Measurements from ENCODE around the gene EPB41L4A.
"Not testable (repeated sequence)": the region's sequence is repeated elsewhere in the genome, so short reads cannot be mapped to it uniquely, and the experiment has no call there.

Gene EPB41L4A

DNA sequence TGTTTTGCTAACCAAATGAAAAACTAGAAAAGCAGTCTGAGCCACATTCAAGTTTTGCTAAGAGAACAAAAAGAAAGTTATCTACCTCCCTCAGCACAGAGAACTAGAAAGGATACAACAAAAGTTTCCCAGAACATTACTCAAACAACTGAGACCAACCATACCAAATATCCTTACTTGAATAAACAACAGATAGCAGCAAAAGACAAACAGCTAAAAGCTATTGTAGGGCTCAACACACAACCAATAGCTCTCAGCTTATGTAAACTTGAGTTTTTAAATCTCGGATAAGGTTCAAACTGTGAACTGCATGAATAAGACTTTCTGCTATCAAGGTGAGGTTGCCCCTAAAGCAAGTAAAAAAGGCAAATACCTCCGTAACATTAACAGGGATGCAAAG is 3.5 kb downstream of the EPB41L4A start:
- Mint-ChIP-seq H3K27me3 (peaks cover 72% of the 10 kb centered on the region), H3K36me3 (ENCODE audit: low read depth) (no peaks in the 10 kb centered on the region), H3K27ac (no peak overlapping the region)

DNA sequence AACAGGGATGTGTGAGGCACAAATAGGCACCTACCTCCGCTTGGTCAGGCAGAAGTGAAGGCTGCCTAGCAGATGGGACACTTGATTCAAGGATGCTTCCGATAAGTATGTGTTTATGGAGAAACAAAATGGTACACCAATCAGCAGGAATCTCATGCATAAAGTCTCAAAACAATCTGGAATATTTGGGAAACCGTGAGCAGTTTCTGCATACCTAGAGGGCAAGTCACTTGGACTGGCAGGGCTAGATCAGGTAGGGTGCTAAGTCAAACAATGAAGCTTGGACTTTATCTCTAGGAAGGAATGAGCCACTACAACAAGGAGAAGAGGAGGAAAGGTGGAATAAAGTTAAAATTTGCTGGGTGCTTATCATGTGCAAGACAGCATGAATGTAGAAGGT is 5.5 kb downstream of the EPB41L4A start:
- H3K27ac Mint-ChIP-seq = no peak overlapping the region
- DNase-seq = no peak
- H3K9me3 Mint-ChIP-seq = no peaks in the 10 kb centered on the region
- H3K4me1 Mint-ChIP-seq (ENCODE audit: low read depth) = peaks cover 10% of the 10 kb centered on the region
- peaks cover 69% of the 10 kb centered on the region for H3K27me3 Mint-ChIP-seq
- H3K4me3 Mint-ChIP-seq = no peak overlapping the region
- H3K36me3 Mint-ChIP-seq (ENCODE audit: low read depth) = no peaks in the 10 kb centered on the region

More for the DNA sequence above, 3.5 kb downstream of the EPB41L4A start:
- Mint-ChIP-seq H3K4me1 (ENCODE audit: low read depth) (peaks cover 16% of the 10 kb centered on the region), H3K4me3 (no peak overlapping the region), H3K9me3 (no peaks in the 10 kb centered on the region)
- no peak for DNase-seq

GRCh38 chr5:112412346-112412745 is 6.7 kb downstream of the EPB41L4A start:
- Mint-ChIP-seq H3K27me3 (peaks cover 60% of the 10 kb centered on the region), H3K4me1 (ENCODE audit: low read depth) (no peaks in the 10 kb centered on the region), H3K36me3 (ENCODE audit: low read depth) (no peaks in the 10 kb centered on the region), H3K9me3 (no peaks in the 10 kb centered on the region), H3K4me3 (no peak overlapping the region), H3K27ac (no peak overlapping the region)
- no peak for DNase-seq

- Mint-ChIP-seq H3K9me3 (no peaks in the 10 kb centered on the region), H3K27me3 (peaks cover 57% of the 10 kb centered on the region), H3K36me3 (ENCODE audit: low read depth) (no peaks in the 10 kb centered on the region), H3K4me3 (no peak overlapping the region), H3K4me1 (ENCODE audit: low read depth) (no peaks in the 10 kb centered on the region), H3K27ac (no peak overlapping the region)
- DNase-seq = no peak
Measured at GRCh38 chr5:112411903-112412302, 7.2 kb downstream of the EPB41L4A start.

DNA sequence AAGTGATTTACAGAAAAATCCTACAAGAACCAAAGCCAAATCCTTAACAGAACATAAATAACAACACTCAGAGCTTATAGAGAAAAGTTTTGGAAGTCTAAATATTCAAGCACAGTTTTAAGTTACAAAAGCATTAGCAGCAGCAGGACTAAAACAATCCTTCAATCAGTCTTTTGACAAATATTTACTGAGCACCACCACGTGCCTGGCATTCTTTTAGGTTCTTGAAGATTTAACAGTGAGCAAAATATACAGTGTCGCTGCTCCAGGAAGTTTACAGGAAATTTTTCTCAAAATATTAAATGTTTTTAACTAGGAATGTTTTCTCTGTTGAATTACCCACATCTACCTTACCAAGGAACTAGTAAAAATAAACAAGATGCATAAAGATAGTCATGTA is 11.4 kb downstream of the EPB41L4A start:
- Mint-ChIP-seq H3K27me3 (peaks cover 53% of the 10 kb centered on the region), H3K27ac (no peak overlapping the region), H3K4me3 (no peak overlapping the region), H3K9me3 (no peaks in the 10 kb centered on the region), H3K36me3 (ENCODE audit: low read depth) (no peaks in the 10 kb centered on the region), H3K4me1 (ENCODE audit: low read depth) (no peaks in the 10 kb centered on the region)
- no peak for DNase-seq

DNA sequence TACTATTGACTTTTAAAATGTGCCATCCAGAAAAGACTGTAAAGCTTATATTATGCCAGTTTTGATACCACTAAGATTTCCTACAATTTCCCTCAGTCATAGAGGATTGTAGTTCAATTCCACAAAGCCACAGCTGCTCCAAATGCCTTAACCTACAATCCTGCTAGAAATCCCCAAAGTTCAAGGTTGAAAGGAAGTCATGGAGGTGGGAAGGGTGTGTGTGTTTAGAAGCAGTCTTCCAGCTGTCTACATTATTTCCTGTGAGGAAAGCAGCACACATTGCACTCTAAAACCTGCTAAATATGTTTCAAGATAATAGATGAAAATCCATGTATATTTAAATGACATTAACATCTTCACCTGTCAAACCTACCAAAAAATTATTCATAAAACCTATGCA is 11.8 kb downstream of the EPB41L4A start:
- no peak overlapping the region for H3K4me3 Mint-ChIP-seq
- no peaks in the 10 kb centered on the region for H3K9me3 Mint-ChIP-seq
- H3K36me3 Mint-ChIP-seq (ENCODE audit: low read depth) = no peaks in the 10 kb centered on the region
- H3K27me3 Mint-ChIP-seq = peaks cover 50% of the 10 kb centered on the region
- no peak overlapping the region for H3K27ac Mint-ChIP-seq
- H3K4me1 Mint-ChIP-seq (ENCODE audit: low read depth) = no peaks in the 10 kb centered on the region
- DNase-seq = no peak

GRCh38 chr5:112403069-112403468 is 16.0 kb downstream of the EPB41L4A start:
- DNase-seq = no peak
- no peaks in the 10 kb centered on the region for H3K9me3 Mint-ChIP-seq
- no peak overlapping the region for H3K27ac Mint-ChIP-seq
- H3K4me1 Mint-ChIP-seq (ENCODE audit: low read depth) = no peaks in the 10 kb centered on the region
- no peak overlapping the region for H3K4me3 Mint-ChIP-seq
- peaks cover 36% of the 10 kb centered on the region for H3K27me3 Mint-ChIP-seq
- no peaks in the 10 kb centered on the region for H3K36me3 Mint-ChIP-seq (ENCODE audit: low read depth)

- H3K36me3 Mint-ChIP-seq (ENCODE audit: low read depth) = no peaks in the 10 kb centered on the region
- H3K4me1 Mint-ChIP-seq (ENCODE audit: low read depth) = no peaks in the 10 kb centered on the region
- no peak for DNase-seq
- no peaks in the 10 kb centered on the region for H3K9me3 Mint-ChIP-seq
- no peak overlapping the region for H3K4me3 Mint-ChIP-seq
- peaks cover 32% of the 10 kb centered on the region for H3K27me3 Mint-ChIP-seq
- no peak overlapping the region for H3K27ac Mint-ChIP-seq
Measured at GRCh38 chr5:112401924-112402323, 17.2 kb downstream of the EPB41L4A start.

- no peak overlapping the region for H3K27ac Mint-ChIP-seq
- no peaks in the 10 kb centered on the region for H3K36me3 Mint-ChIP-seq (ENCODE audit: low read depth)
- no peaks in the 10 kb centered on the region for H3K9me3 Mint-ChIP-seq
- no peaks in the 10 kb centered on the region for H3K4me1 Mint-ChIP-seq (ENCODE audit: low read depth)
- H3K27me3 Mint-ChIP-seq = peaks cover 12% of the 10 kb centered on the region
- H3K4me3 Mint-ChIP-seq = no peak overlapping the region
- DNase-seq = no peak
Measured at GRCh38 chr5:112397690-112398089, 21.4 kb downstream of the EPB41L4A start.

- Mint-ChIP-seq H3K27ac (no peak overlapping the region), H3K4me1 (ENCODE audit: low read depth) (no peaks in the 10 kb centered on the region), H3K27me3 (peaks cover 12% of the 10 kb centered on the region), H3K9me3 (no peaks in the 10 kb centered on the region), H3K36me3 (ENCODE audit: low read depth) (no peaks in the 10 kb centered on the region), H3K4me3 (no peak overlapping the region)
- DNase-seq = no peak
Measured at GRCh38 chr5:112396430-112396829, 22.6 kb downstream of the EPB41L4A start.

DNA sequence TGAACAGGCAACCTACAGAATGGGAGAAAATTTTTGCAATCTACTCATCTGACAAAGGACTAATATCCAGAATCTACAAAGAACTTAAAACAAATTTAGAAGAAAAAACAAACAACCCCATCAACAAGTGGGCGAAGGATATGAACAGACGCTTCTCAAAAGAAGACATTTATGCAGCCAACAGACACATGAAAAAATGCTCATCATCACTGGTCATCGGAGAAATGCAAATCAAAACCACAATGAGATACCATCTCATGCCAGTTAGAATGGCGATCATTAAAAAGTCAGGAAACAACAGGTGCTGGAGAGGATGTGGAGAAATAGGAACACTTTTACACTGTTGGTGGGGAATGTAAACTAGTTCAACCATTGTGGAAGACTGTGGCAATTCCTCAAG is 23.8 kb downstream of the EPB41L4A start:
- not testable (repeated sequence) for H3K4me3 Mint-ChIP-seq; H3K27me3 Mint-ChIP-seq; H3K27ac Mint-ChIP-seq; H3K9me3 Mint-ChIP-seq; DNase-seq; H3K4me1 Mint-ChIP-seq (ENCODE audit: low read depth); H3K36me3 Mint-ChIP-seq (ENCODE audit: low read depth)

- H3K27ac Mint-ChIP-seq = no peak overlapping the region
- H3K4me1 Mint-ChIP-seq (ENCODE audit: low read depth) = no peaks in the 10 kb centered on the region
Measured at GRCh38 chr5:112390327-112390726, 28.8 kb downstream of the EPB41L4A start.

GRCh38 chr5:112388739-112389138 is 30.3 kb downstream of the EPB41L4A start:
- H3K36me3 Mint-ChIP-seq (ENCODE audit: low read depth) = no peaks in the 10 kb centered on the region

More at GRCh38 chr5:112390327-112390726, 28.8 kb downstream of the EPB41L4A start:
- H3K27me3 Mint-ChIP-seq = peaks cover 7% of the 10 kb centered on the region
- H3K36me3 Mint-ChIP-seq (ENCODE audit: low read depth) = no peaks in the 10 kb centered on the region
- no peak for DNase-seq
- H3K4me3 Mint-ChIP-seq = no peak overlapping the region
- no peaks in the 10 kb centered on the region for H3K9me3 Mint-ChIP-seq

DNA sequence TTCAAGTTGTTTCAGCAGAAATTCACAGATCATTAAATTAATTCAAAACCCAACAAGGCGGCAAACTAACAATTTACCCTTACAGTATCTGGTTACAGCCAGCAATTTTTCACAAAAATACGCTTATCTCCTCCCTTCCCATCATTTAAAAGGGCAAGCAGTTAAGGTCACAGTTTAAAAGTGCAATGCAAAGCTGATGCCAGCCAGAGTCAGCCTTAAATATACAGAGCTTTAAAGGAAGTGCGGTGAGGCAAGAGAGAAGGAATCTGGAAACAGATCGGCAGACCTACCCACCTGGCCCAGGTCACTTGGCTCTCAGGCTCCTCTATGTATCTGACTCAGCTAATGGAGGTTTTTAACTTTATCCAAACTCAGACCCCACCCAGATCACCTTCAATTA is 31.0 kb downstream of the EPB41L4A start:
- Mint-ChIP-seq H3K27ac (no peak overlapping the region), H3K9me3 (no peaks in the 10 kb centered on the region), H3K4me1 (ENCODE audit: low read depth) (no peaks in the 10 kb centered on the region), H3K36me3 (ENCODE audit: low read depth) (no peaks in the 10 kb centered on the region), H3K27me3 (peaks cover 7% of the 10 kb centered on the region), H3K4me3 (no peak overlapping the region)
- DNase-seq = no peak

More at GRCh38 chr5:112388739-112389138, 30.3 kb downstream of the EPB41L4A start:
- no peak overlapping the region for H3K4me3 Mint-ChIP-seq
- DNase-seq = no peak
- H3K27me3 Mint-ChIP-seq = peaks cover 7% of the 10 kb centered on the region
- H3K4me1 Mint-ChIP-seq (ENCODE audit: low read depth) = no peaks in the 10 kb centered on the region
- no peaks in the 10 kb centered on the region for H3K9me3 Mint-ChIP-seq
- no peak overlapping the region for H3K27ac Mint-ChIP-seq

GRCh38 chr5:112386766-112387165 is 32.3 kb downstream of the EPB41L4A start:
- Mint-ChIP-seq H3K27ac (no peak overlapping the region), H3K4me3 (no peak overlapping the region), H3K36me3 (ENCODE audit: low read depth) (no peaks in the 10 kb centered on the region), H3K9me3 (no peaks in the 10 kb centered on the region), H3K27me3 (peaks cover 10% of the 10 kb centered on the region), H3K4me1 (ENCODE audit: low read depth) (no peaks in the 10 kb centered on the region)
- no peak for DNase-seq

DNA sequence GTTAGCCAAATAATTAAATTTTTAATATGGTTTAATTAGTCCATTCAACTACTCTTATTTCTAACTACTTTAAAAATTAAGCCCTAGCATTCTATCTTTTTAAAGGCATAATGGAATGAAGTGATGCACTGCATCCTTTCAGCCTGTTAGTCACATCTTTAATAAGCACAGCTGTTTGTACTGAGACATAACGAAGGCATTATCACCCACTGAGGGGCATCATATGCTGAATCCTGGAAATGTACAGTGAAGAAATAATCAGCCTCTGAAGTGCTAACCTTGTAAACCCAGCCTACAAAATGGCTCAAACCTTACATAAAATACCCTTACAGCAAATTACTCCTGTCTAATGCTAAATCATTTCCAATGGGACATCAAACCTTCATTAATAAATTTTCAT is 33.1 kb downstream of the EPB41L4A start:
- Mint-ChIP-seq H3K36me3 (ENCODE audit: low read depth) (no peaks in the 10 kb centered on the region), H3K27me3 (peaks cover 10% of the 10 kb centered on the region), H3K4me3 (no peak overlapping the region), H3K9me3 (no peaks in the 10 kb centered on the region), H3K27ac (no peak overlapping the region), H3K4me1 (ENCODE audit: low read depth) (no peaks in the 10 kb centered on the region)
- DNase-seq = no peak

All from activated T-cell treated with anti-CD3 and anti-CD28 coated beads, Interleukin-2, amount 50 U/mL, for 24 hours (primary cell).